ENCODE results near the gene SHISA9.

DNA sequence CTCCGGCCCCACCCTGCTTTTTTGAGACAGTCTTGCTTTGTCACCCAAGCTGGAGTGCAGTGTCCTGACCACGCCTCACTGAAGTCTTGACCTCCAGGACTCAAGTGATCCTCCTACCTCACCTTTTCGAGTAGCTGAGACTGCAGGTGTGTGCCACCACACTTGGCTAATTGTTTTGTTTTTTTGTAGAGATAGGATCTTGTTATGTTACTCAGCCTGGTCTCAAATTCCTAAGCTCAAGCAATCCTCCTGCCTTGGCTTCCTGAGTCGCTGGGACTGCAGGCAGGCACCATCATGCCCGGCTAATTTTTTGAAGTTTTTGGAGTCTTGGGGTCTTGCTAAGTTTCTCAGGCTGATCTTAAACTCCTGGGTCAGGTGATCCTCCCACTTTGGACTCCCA lies 206.7 kb downstream of the SHISA9 start:
- TF ChIP-seq, protein P1, sequence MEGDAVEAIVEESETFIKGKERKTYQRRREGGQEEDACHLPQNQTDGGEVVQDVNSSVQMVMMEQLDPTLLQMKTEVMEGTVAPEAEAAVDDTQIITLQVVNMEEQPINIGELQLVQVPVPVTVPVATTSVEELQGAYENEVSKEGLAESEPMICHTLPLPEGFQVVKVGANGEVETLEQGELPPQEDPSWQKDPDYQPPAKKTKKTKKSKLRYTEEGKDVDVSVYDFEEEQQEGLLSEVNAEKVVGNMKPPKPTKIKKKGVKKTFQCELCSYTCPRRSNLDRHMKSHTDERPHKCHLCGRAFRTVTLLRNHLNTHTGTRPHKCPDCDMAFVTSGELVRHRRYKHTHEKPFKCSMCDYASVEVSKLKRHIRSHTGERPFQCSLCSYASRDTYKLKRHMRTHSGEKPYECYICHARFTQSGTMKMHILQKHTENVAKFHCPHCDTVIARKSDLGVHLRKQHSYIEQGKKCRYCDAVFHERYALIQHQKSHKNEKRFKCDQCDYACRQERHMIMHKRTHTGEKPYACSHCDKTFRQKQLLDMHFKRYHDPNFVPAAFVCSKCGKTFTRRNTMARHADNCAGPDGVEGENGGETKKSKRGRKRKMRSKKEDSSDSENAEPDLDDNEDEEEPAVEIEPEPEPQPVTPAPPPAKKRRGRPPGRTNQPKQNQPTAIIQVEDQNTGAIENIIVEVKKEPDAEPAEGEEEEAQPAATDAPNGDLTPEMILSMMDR (IDR thresholded peaks at IDR 0.05): no peak
- no peak for TF ChIP-seq POLR2AphosphoS5 (IDR thresholded peaks at IDR 0.05)

Data from breast epithelium (tissue), 3 donors.